ENCODE data around the gene DENND5A.

DENND5A gene

GRCh38 chr11:9208726-9209501, 56.2 kb downstream of the DENND5A start:
- Mint-ChIP-seq H3K4me3 (no peak overlapping the region), H3K4me1 (peaks cover 16% of the 10 kb centered on the region), H3K9me3 (no peaks in the 10 kb centered on the region), H3K27me3 (ENCODE audit: low read depth) (no peaks in the 10 kb centered on the region), H3K36me3 (ENCODE audit: low read depth) (peaks cover 5% of the 10 kb centered on the region), H3K27ac (no peak overlapping the region)
- no peak for TF ChIP-seq CTCF (IDR thresholded peaks at IDR 0.05; ENCODE audit: unreplicated experiment in 3 of 3)

GRCh38 chr11:9207229-9207628, 57.9 kb downstream of the DENND5A start:
- Mint-ChIP-seq H3K27me3 (ENCODE audit: low read depth) (no peaks in the 10 kb centered on the region), H3K4me3 (no peak overlapping the region), H3K9me3 (no peaks in the 10 kb centered on the region), H3K27ac (no peak overlapping the region), H3K4me1 (peaks cover 16% of the 10 kb centered on the region), H3K36me3 (ENCODE audit: low read depth) (peaks cover 21% of the 10 kb centered on the region)
- TF ChIP-seq CTCF (IDR thresholded peaks at IDR 0.05; ENCODE audit: unreplicated experiment in 3 of 3), result no peak

GRCh38 chr11:9206496-9206895, 58.7 kb downstream of the DENND5A start:
- no peak overlapping the region for H3K4me3 Mint-ChIP-seq
- H3K36me3 Mint-ChIP-seq (ENCODE audit: low read depth), result peaks cover 26% of the 10 kb centered on the region
- TF ChIP-seq CTCF (IDR thresholded peaks at IDR 0.05; ENCODE audit: unreplicated experiment in 3 of 3), result no peak
- no peaks in the 10 kb centered on the region for H3K27me3 Mint-ChIP-seq (ENCODE audit: low read depth)
- H3K27ac Mint-ChIP-seq, result no peak overlapping the region
- peaks cover 16% of the 10 kb centered on the region for H3K4me1 Mint-ChIP-seq
- H3K9me3 Mint-ChIP-seq, result no peaks in the 10 kb centered on the region

GRCh38 chr11:9203691-9204311, 61.3 kb downstream of the DENND5A start:
- H3K9me3 Mint-ChIP-seq, result no peaks in the 10 kb centered on the region
- no peaks in the 10 kb centered on the region for H3K27me3 Mint-ChIP-seq (ENCODE audit: low read depth)
- TF ChIP-seq CTCF (IDR thresholded peaks at IDR 0.05; ENCODE audit: unreplicated experiment in 3 of 3), result peak in 1 of 3 experiments; percentile 15
- peaks cover 18% of the 10 kb centered on the region for H3K4me1 Mint-ChIP-seq
- peaks cover 35% of the 10 kb centered on the region for H3K36me3 Mint-ChIP-seq (ENCODE audit: low read depth)
- H3K4me3 Mint-ChIP-seq, result no peak overlapping the region
- H3K27ac Mint-ChIP-seq, result no peak overlapping the region

- Mint-ChIP-seq H3K9me3 (no peaks in the 10 kb centered on the region), H3K27ac (no peak overlapping the region), H3K4me3 (no peak overlapping the region), H3K4me1 (peaks cover 9% of the 10 kb centered on the region), H3K27me3 (ENCODE audit: low read depth) (no peaks in the 10 kb centered on the region), H3K36me3 (ENCODE audit: low read depth) (peaks cover 35% of the 10 kb centered on the region)
- TF ChIP-seq CTCF (IDR thresholded peaks at IDR 0.05; ENCODE audit: unreplicated experiment in 3 of 3), result no peak
Observed at GRCh38 chr11:9201372-9202162, 63.6 kb downstream of the DENND5A start.
